ENCODE measurements around the gene MXRA8.

DNA sequence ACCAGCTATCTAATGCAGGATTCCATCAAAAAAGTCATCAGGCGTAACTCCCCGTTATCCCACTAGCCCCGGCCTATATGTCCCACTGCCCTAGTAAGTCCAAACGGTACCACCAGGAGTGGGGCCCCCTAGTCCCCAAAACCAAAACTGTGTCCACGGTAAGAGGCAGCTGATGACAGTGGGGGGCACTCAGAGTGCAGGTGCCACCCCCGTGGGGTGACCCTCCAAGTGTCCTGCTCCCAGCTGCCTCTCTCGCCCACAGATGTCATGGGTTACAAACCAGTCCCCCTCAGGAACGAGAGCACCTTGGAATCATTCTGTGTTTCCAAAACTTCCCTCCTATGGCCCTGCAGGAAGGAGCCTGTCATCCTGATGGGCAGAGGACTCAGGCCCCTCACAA is 27.6 kb upstream of the MXRA8 start:
- TF ChIP-seq POLR2A (IDR thresholded peaks at IDR 0.05; ENCODE audit: low read length), result no peak
- TF ChIP-seq GATA1 (IDR thresholded peaks at IDR 0.05; ENCODE audit: low read depth, low read length), result no peak

Measured in erythroblast (primary cell).